ENCODE data around the gene CDK2. TPM values are rescaled to one million over a fixed set of nuclear protein-coding genes. Genes with fewer than 3 reads are reported as not detected.

The CDK2 gene
- total RNA-seq, 1 donor from 2014 or later, result 29.5 TPM

DNA sequence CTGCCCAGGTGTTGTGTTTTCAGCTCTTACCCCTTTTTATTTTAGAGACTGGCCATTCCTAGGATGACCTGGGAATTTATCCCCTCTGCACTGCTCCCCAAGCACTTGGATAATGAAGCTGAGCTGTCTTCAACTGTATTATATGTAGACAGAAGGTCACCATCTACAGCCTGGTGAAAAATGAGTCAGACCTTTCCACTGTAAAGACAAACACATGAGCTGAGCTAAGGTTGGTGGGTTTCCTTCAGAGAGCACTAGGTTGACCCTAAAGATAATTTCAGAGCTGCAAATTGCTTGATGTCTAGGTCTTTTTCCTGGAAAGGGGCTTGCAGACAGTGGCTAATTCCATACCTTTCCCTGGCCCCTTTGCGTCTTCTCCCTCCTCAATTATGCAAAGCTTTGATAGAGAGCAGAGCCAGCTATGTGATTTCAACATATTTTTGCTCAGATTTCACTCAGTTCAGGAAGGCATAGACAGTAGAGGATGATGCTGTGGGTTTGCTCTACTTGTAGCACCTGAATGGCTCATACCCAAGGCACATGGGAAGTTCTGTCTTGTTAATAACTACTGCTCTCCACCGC is 45.0 kb downstream of the CDK2 start:
- DNase-seq (ENCODE audit: low read depth, low spot score), result no peak

DNA sequence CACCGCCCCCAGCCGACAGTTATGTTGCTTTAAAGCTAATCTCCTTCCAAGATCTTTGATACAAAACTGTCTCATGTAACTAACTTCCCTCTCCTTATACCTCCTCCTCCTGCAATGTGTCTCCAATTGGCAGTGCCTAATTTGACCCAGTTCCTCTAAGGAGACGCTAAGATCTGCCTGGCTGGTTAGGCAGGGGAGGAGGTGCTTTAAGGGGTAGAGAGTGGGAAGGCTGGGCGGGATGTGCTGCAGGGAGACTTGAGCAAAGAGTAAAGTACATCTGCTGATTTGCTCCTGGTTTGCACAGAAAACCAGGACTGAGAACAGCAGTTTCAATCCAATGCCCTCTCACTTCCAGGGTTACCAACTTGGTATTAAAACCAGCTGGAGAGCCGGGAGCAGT is 46.9 kb downstream of the CDK2 start:
- DNase-seq (ENCODE audit: low read depth, low spot score), result no peak

DNA sequence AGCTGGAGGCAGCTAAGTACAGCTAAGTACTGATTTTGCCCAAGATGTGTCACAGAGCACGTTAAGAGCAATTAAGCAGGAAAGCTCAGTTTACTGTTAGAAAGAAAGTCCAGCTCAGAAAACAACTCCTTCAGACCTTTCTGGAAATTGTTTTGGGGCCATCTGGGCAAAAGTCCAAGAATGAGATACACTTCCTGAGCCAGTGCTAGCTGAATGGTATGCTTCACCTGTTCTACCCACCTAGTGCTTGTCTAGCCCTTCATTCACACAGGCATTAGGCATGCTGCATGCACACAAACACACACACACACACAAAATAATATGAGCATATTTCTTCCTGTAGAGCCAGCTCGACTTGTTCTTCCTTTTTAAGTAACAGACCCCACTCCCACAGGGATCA is 47.6 kb downstream of the CDK2 start:
- no peak for DNase-seq (ENCODE audit: low read depth, low spot score)

DNA sequence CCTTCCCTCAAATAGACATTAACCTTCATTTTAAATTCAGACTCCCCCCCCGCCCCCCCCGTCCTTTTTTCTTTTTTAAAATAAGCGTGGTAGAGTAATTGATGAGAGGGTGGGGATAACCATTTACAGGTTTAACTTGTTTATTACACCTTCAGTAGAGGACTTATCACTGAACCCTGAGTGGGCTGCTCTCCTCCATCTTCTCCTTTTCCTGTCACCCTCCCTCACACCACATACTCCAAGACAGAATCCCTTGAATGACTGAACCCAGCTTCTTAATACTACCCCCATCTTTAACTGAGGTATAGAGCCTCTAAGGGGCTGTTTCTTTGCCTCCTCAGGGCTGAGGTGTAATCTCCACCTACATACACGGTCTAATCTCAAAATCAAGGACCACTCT is 50.6 kb downstream of the CDK2 start:
- no peak for DNase-seq (ENCODE audit: low read depth, low spot score)

DNA sequence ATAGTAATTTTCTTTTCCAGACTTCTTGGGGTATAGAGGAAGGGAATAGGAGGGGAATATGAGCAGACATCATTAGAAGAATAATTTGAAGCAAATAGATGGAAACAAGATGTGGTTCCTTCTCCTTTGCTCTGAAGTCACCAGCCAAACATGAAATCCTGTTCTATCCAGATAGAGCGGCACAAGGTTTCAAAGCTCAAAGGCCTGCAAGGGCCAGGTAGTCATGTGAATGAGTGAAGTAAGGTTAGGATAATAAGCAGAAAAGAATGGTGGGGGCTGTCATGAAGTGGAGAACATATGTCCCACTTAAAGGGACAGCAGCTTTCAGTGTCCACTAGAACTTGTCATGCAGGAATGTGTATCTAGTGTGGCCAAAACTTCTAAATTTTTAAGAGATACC is 51.7 kb downstream of the CDK2 start:
- DNase-seq (ENCODE audit: low read depth, low spot score), result no peak

DNA sequence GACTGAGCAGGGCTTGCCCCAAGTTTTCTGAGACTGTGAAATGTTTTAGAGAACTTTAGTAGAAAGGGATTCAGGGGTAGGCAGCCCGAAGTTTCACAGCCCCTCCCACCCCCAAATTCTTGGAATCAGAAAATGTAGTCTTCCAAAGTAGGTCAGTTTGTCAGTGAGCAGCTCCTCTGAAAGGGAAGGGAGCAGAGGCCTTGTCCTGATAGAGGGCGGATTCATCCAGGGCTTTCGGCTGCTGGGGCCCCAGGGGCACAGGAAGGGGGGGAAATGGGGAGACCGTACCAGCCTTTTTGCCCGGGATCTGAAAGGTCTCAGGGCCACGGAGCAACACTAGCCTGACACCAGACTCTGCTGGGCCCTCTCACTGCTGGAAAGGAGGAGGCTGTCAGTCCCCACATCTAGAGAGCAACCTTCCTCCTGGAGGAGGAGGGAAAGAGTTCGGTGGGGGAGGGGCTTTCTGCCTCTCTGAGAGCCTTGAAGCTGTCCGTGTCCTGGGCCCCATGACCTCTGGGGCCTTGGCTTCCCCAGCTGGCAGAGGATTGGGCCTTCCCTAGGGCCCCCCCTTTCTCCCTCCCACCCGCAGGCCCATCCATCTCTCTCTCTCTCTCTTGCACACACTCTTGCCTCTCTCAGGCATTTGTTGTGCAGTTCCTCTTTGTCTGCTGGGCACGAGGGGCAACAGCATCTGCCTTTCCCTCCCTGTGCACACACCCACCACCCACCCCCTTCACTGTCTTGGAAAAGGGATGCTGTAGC is 54.0 kb downstream of the CDK2 start, which contains the start of gene IKZF4:
TSS of gene IKZF4 (plus strand) at position 621 of the 762 bp plus-strand sequence. CDS start 451 bp downstream, outside the sequence.
- no peak for DNase-seq (ENCODE audit: low read depth, low spot score)

DNA sequence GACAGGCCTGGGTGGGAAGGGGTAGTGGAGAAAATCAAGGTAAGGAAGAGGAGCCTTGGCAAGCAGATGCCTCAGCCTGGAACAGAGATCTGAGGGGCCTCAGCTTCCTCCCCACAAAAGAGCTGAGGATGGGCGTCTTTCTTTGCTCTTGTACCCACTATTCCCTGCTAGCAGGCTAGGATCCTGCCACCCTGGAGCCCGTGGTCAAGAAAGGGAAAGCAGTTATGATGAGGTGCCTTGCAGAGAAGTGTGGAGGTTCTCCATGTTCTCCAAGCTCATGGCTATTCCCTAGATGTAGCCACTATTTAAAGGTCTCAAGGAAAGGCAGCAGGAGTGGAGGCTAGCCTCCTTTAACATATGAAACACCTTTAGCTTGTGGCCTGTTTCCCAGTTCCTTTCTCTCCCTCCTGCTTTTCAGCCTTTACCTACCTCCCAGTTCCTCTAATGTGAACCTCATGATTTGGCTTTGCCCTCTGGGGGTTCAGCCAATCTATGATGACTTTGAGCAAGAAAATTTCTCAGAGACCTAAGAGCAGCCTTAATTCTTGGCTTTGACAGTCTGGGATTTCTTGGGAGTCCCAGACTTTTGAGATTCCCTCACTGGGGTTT is 55.4 kb downstream of the CDK2 start:
- no peak for DNase-seq (ENCODE audit: low read depth, low spot score)

Other genes with a start within 250 kb of the CDK2 start
- 0.63 and 0.79 TPM in 2 replicates for gene RDH5, start 246.4 kb upstream of the CDK2 start, total RNA-seq
- gene CD63, start 237.8 kb upstream of the CDK2 start, total RNA-seq, result 1,224 and 1,479 TPM in 2 replicates
- gene GDF11, start 223.7 kb upstream of the CDK2 start, total RNA-seq, result 3.6 and 5.1 TPM in 2 replicates
- gene SARNP, start 149.1 kb upstream of the CDK2 start, total RNA-seq, result 110 and 137 TPM in 2 replicates
- 30.9 and 38.2 TPM in 2 replicates for gene ORMDL2, start 148.8 kb upstream of the CDK2 start, total RNA-seq
- 64.8 and 75.2 TPM in 2 replicates for gene DNAJC14, start 137.2 kb upstream of the CDK2 start, total RNA-seq
- 0.42 and 0.46 TPM in 2 replicates for gene MMP19, start 123.9 kb upstream of the CDK2 start, total RNA-seq
- gene PYM1, start 38.9 kb upstream of the CDK2 start, total RNA-seq, result 25.1 and 32.0 TPM in 2 replicates
- 32.3 and 36.0 TPM in 2 replicates for gene DGKA, start 35.7 kb upstream of the CDK2 start, total RNA-seq
- 0.33 and 0.42 TPM in 2 replicates for gene PMEL, start 788 bp upstream of the CDK2 start, total RNA-seq
- 35.2 and 45.7 TPM in 2 replicates for gene RAB5B, start 7.2 kb downstream of the CDK2 start, total RNA-seq
- 13.8 and 23.2 TPM in 2 replicates for gene SUOX, start 30.4 kb downstream of the CDK2 start, total RNA-seq
- gene IKZF4, start 54.2 kb downstream of the CDK2 start, total RNA-seq, result 0.46 and 0.86 TPM in 2 replicates
- 94.9 and 101 TPM in 2 replicates for gene RPS26, start 75.1 kb downstream of the CDK2 start, total RNA-seq
- 0.07 and 0.11 TPM in 2 replicates for gene ERBB3, start 113.3 kb downstream of the CDK2 start, total RNA-seq
- 240 and 266 TPM in 2 replicates for gene PA2G4, start 137.7 kb downstream of the CDK2 start, total RNA-seq
- gene RPL41, start 149.8 kb downstream of the CDK2 start, total RNA-seq, result 2,515 and 3,966 TPM in 2 replicates
- 5.5 and 7.0 TPM in 2 replicates for gene ZC3H10, start 151.4 kb downstream of the CDK2 start, total RNA-seq
- gene ESYT1, start 161.4 kb downstream of the CDK2 start, total RNA-seq, result 313 and 330 TPM in 2 replicates
- gene MYL6B, start 185.8 kb downstream of the CDK2 start, total RNA-seq, result 60.6 and 81.1 TPM in 2 replicates
- gene MYL6, start 191.5 kb downstream of the CDK2 start, total RNA-seq, result 2,535 and 2,553 TPM in 2 replicates
- 53.2 and 70.9 TPM in 2 replicates for gene SMARCC2, start 222.7 kb downstream of the CDK2 start, total RNA-seq

Data from pulmonary artery endothelial cell (primary cell).